ENCODE measurements around the gene GTPBP3. TPM values are rescaled to one million over a fixed set of nuclear protein-coding genes. Genes with fewer than 3 reads are reported as not detected.

Gene GTPBP3
- total and polyA plus RNA-seq, 5 experiments from 2014 or later: 6.6 to 55.6 (median 13.6) TPM

DNA sequence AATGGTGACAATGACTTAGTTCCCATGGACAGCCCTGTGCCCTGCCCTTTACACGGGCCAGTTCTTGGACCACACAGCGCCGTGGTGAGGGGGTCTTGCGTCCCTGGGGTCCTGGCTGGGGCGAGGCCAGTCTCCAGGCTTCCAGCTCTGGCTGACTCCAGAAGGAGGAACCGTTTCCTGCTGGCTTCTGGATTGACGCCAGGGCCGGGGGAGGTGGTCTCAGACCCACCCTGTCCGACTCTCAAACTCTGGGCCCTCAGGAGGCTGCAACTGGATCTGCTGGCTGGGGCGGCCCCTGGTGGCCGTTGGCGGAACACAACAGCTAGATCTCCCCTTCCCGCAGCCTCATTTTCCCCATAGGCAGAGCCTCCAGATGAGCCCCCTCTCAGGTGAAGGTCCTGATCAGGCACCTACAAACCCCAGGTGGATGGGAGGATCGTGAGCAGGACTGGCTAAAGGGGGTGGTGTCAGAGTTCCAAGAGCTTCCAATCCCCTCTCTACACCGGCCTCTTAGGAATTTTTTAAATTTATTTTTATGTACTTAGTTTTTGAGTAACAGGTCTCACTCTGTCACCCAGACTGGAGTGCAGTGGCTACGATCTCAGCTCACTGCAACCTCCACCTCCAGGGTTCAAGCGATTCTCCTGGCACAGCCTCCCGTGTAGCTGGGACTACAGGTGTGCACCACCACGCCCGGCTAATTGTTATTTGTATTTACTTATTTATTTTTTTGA is 48.7 kb downstream of the GTPBP3 start:
- Mint-ChIP-seq H3K4me3 (no peak overlapping the region), H3K27me3 (no peaks in the 10 kb centered on the region), H3K27ac (peak overlapping the region in 1 of 10 donors; percentile 15), H3K9me3 (peaks cover 0 to 3% (median 0%) of the 10 kb centered on the region in 9 donors), H3K36me3 (no peaks in the 10 kb centered on the region), H3K4me1 (peaks cover 4 to 20% (median 14%) of the 10 kb centered on the region in 4 donors)
- POLR2A ChIA-PET: interaction anchor here (0.6 to 2.9 kb wide), 3 partner anchors 93 to 825 kb away, joined by 3 to 9 read pairs (median 5); no protein-coding TSS in a partner anchor
- DNase-seq (peak; percentile 35 to 79 (median 60)), ATAC-seq (peak; percentile 43 to 53)

GRCh38 chr19:17389288-17389687 is 51.9 kb downstream of the GTPBP3 start:
- peak overlapping the region in 2 of 10 donors; percentile 16 to 72 for H3K27ac Mint-ChIP-seq
- peak overlapping the region in 6 of 10 donors; percentile 1 to 59 (median 22) for H3K4me3 Mint-ChIP-seq
- H3K36me3 Mint-ChIP-seq: no peaks in the 10 kb centered on the region
- peaks cover 8 to 22% (median 18%) of the 10 kb centered on the region in 4 donors for H3K4me1 Mint-ChIP-seq
- POLR2A ChIA-PET: interaction anchor here (0.5 to 1.6 kb wide), 6 partner anchors 30 to 109 kb away, joined by 3 to 5 read pairs (median 4); partner anchors contain the start of genes ABHD8 and ANO8
- ATAC-seq: no peak
- H3K9me3 Mint-ChIP-seq: peaks cover 0 to 3% (median 0%) of the 10 kb centered on the region in 9 donors
- no peaks in the 10 kb centered on the region for H3K27me3 Mint-ChIP-seq
- DNase-seq: no peak

DNA sequence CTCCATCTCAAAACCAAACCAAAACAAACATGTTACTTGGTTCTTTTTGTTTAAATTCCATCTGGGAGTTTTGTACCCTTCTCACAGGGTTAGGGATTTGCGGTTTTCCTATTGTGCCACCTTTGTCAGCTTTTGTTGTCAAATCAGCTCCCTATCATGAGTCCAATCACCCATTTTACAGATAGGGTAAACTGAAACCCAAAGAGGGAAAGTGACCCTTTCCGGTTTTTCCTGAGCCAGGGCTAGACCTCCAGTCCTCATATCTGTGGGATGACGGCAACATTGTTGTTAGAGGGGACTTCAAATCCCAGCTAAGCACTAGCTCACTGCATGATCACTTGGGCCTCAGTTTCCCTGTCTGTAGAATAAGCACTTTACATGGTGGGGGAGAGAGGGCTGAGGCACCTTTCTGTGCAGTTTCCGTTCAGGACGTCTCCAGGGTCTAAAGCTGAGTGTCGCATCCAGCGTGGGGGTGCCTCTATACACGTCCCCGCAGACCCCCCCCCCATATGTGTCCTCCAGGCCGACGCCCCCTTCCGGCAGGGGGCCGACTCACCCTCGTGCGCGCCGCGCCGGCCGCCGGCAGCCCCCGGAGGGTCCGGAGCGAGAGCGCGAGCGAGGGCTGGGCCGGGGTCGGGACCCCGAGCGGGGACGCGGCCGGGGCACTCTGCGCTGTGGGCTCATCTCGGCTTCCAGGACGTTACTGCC is 52.8 kb downstream of the GTPBP3 start:
- peak overlapping the region in 2 of 10 donors; percentile 44 to 92 for H3K27ac Mint-ChIP-seq
- peak in 1 of 10 donors; percentile 9 for DNase-seq
- H3K9me3 Mint-ChIP-seq: peaks cover 0 to 3% (median 0%) of the 10 kb centered on the region in 9 donors
- peak overlapping the region; percentile 43 to 99 (median 90) for H3K4me3 Mint-ChIP-seq
- POLR2A ChIA-PET: interaction anchor here (0.5 to 2.3 kb wide), 7 partner anchors 9 to 157 kb away, joined by 3 to 10 read pairs (median 4); partner anchors contain the start of genes ANO8 and BST2
- H3K4me1 Mint-ChIP-seq: peaks cover 8 to 28% (median 22%) of the 10 kb centered on the region in 4 donors
- no peaks in the 10 kb centered on the region for H3K36me3 Mint-ChIP-seq
- peak in 1 of 2 donors; percentile 4 for ATAC-seq
- no peaks in the 10 kb centered on the region for H3K27me3 Mint-ChIP-seq

GRCh38 chr19:17390665-17391370 is 53.5 kb downstream of the GTPBP3 start:
- Mint-ChIP-seq H3K9me3 (peaks cover 0 to 3% (median 0%) of the 10 kb centered on the region in 9 donors), H3K4me1 (peaks cover 11 to 31% (median 26%) of the 10 kb centered on the region in 4 donors), H3K27me3 (no peaks in the 10 kb centered on the region), H3K27ac (peak overlapping the region in 7 of 10 donors; percentile 12 to 92 (median 49)), H3K36me3 (no peaks in the 10 kb centered on the region), H3K4me3 (peak overlapping the region; percentile 88 to 99 (median 90))
- POLR2A ChIA-PET: interaction anchor here (0.8 to 2.3 kb wide), 3 partner anchors 13 to 98 kb away, joined by 3 to 10 read pairs (median 3); partner anchors contain the start of gene BST2
- DNase-seq (peak; percentile 83 to 91 (median 86)), ATAC-seq (peak; percentile 98 to 99)

GRCh38 chr19:17391371-17392151 is 54.2 kb downstream of the GTPBP3 start:
- DNase-seq (no peak), ATAC-seq (peak in 1 of 2 donors; percentile 50)
- Mint-ChIP-seq H3K9me3 (peaks cover 0 to 3% (median 0%) of the 10 kb centered on the region in 9 donors), H3K36me3 (no peaks in the 10 kb centered on the region), H3K4me1 (peaks cover 11 to 29% (median 25%) of the 10 kb centered on the region in 4 donors), H3K4me3 (peak overlapping the region; percentile 58 to 99 (median 83)), H3K27ac (peak overlapping the region in 4 of 10 donors; percentile 28 to 89 (median 66)), H3K27me3 (no peaks in the 10 kb centered on the region)
- POLR2A ChIA-PET: interaction anchor here (0.5 to 2.3 kb wide), 9 partner anchors 12 to 897 kb away, joined by 3 to 10 read pairs (median 3); partner anchors contain the start of genes BST2 and SLC27A1

Other genes starting within 250 kb of the GTPBP3 start
- gene USE1, start 122.2 kb upstream of the GTPBP3 start, total RNA-seq: 10 to 100 TPM; 49.7 to 56.7 TPM
- gene USE1, start 122.2 kb upstream of the GTPBP3 start, polyA plus RNA-seq: 10 to 100 TPM; 50.4 to 69.0 (median 57.0) TPM
- 10 to 100 TPM; 38.9 to 42.3 TPM for gene OCEL1, start 111.3 kb upstream of the GTPBP3 start, total RNA-seq
- 10 to 100 TPM; 21.9 to 52.4 (median 40.1) TPM for gene OCEL1, start 111.3 kb upstream of the GTPBP3 start, polyA plus RNA-seq
- gene NR2F6, start 91.6 kb upstream of the GTPBP3 start, total RNA-seq: 1 to 10 TPM; 1.1 to 1.6 TPM
- gene NR2F6, start 91.6 kb upstream of the GTPBP3 start, polyA plus RNA-seq: 1 to 10 TPM in 2 of 3 donors, under 1 TPM in 1; 0.93 to 1.5 (median 1.3) TPM
- gene USHBP1, start 72.8 kb upstream of the GTPBP3 start, total RNA-seq: not detected
- gene USHBP1, start 72.8 kb upstream of the GTPBP3 start, polyA plus RNA-seq: not detected
- gene BABAM1, start 70.1 kb upstream of the GTPBP3 start, total RNA-seq: 100 to 1,000 TPM; 104 to 105 TPM
- gene BABAM1, start 70.1 kb upstream of the GTPBP3 start, polyA plus RNA-seq: 100 to 1,000 TPM; 102 to 106 (median 106) TPM
- gene ANKLE1, start 55.7 kb upstream of the GTPBP3 start, total RNA-seq: 1 to 10 TPM; 2.1 to 3.4 TPM
- 1 to 10 TPM in 2 of 3 donors, under 1 TPM in 1; 0.05 to 1.4 (median 1.0) TPM for gene ANKLE1, start 55.7 kb upstream of the GTPBP3 start, polyA plus RNA-seq
- 10 to 100 TPM; 10.4 TPM for gene ABHD8, start 34.1 kb upstream of the GTPBP3 start, total RNA-seq
- gene ABHD8, start 34.1 kb upstream of the GTPBP3 start, polyA plus RNA-seq: 1 to 10 TPM; 6.4 to 9.2 (median 9.0) TPM
- 10 to 100 TPM; 69.3 to 71.1 TPM for gene MRPL34, start 31.7 kb upstream of the GTPBP3 start, total RNA-seq
- gene MRPL34, start 31.7 kb upstream of the GTPBP3 start, polyA plus RNA-seq: 100 to 1,000 TPM; 216 to 221 (median 221) TPM
- gene DDA1, start 28.0 kb upstream of the GTPBP3 start, total RNA-seq: 10 to 100 TPM; 31.2 to 32.2 TPM
- gene DDA1, start 28.0 kb upstream of the GTPBP3 start, polyA plus RNA-seq: 10 to 100 TPM; 23.7 to 32.6 (median 23.9) TPM
- 10 to 100 TPM; 15.7 to 18.4 TPM for gene ANO8, start 2.7 kb upstream of the GTPBP3 start, total RNA-seq
- gene ANO8, start 2.7 kb upstream of the GTPBP3 start, polyA plus RNA-seq: under 1 TPM; 0.08 to 0.29 (median 0.20) TPM
- not detected for gene PLVAP, start 39.8 kb downstream of the GTPBP3 start, total RNA-seq
- gene PLVAP, start 39.8 kb downstream of the GTPBP3 start, polyA plus RNA-seq: not detected
- 1 to 10 TPM; 2.4 to 3.4 TPM for gene CCDC194, start 56.6 kb downstream of the GTPBP3 start, total RNA-seq
- gene CCDC194, start 56.6 kb downstream of the GTPBP3 start, polyA plus RNA-seq: not detected
- 10 to 100 TPM; 41.8 to 45.0 TPM for gene BST2, start 68.1 kb downstream of the GTPBP3 start, total RNA-seq
- gene BST2, start 68.1 kb downstream of the GTPBP3 start, polyA plus RNA-seq: 100 to 1,000 TPM; 132 to 178 (median 144) TPM
- gene MVB12A, start 82.5 kb downstream of the GTPBP3 start, total RNA-seq: 10 to 100 TPM; 28.1 to 30.0 TPM
- gene MVB12A, start 82.5 kb downstream of the GTPBP3 start, polyA plus RNA-seq: 10 to 100 TPM; 24.3 to 34.6 (median 31.0) TPM
- not detected for gene TMEM221, start 111.1 kb downstream of the GTPBP3 start, total RNA-seq
- gene TMEM221, start 111.1 kb downstream of the GTPBP3 start, polyA plus RNA-seq: under 1 TPM in 1 of 3 donors, not detected in 2; 0.13 TPM
- not detected for gene NXNL1, start 123.4 kb downstream of the GTPBP3 start, total RNA-seq
- gene NXNL1, start 123.4 kb downstream of the GTPBP3 start, polyA plus RNA-seq: not detected
- 10 to 100 TPM in 1 of 2 experiments, 1 to 10 TPM in 1; 9.4 to 10.9 TPM for gene SLC27A1, start 133.0 kb downstream of the GTPBP3 start, total RNA-seq
- gene SLC27A1, start 133.0 kb downstream of the GTPBP3 start, polyA plus RNA-seq: 10 to 100 TPM; 12.5 to 14.6 (median 13.8) TPM
- 10 to 100 TPM; 78.8 to 82.6 TPM for gene PGLS, start 174.1 kb downstream of the GTPBP3 start, total RNA-seq
- gene PGLS, start 174.1 kb downstream of the GTPBP3 start, polyA plus RNA-seq: 10 to 100 TPM; 68.9 to 73.4 (median 73.0) TPM
- 10 to 100 TPM; 63.8 to 64.6 TPM for gene COLGALT1, start 218.1 kb downstream of the GTPBP3 start, total RNA-seq
- gene COLGALT1, start 218.1 kb downstream of the GTPBP3 start, polyA plus RNA-seq: 10 to 100 TPM; 15.6 to 25.8 (median 17.1) TPM

All from naive thymus-derived CD8-positive, alpha-beta T cell (primary cell).